Measurements from ENCODE around the gene AK5. TPM values are rescaled to one million over a fixed set of nuclear protein-coding genes. Genes with fewer than 3 reads are reported as not detected.

The AK5 gene
- total and polyA plus RNA-seq, 2 of the 4 experiments (the other 2 are of a cell fraction) = 22.5 to 25.8 TPM

DNA sequence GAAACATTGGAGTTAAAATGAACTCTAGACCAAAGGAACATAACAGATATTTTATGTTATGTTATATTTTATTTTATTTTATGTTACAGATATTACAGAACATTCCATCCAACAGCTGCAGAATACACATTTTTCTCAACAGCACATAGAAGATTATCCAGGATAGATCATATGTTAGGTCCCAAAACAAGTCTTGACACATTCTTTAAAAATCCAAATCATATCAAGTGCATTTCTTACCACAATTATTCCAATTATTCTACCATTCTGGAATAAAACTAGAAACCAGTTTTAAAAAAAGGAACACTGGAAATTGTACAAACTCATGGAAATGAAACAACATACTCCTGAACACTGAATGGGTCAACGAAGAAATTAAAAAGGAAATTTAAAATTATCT lies 31.7 kb upstream of the AK5 start:
- Histone ChIP-seq H4K8ac (ENCODE audit: low read depth in 2 of 2, low read length in 2 of 2) (no peak overlapping the region), H3K27ac (ENCODE audit: insufficient read depth, low read length) (no peak overlapping the region), H3K9me3 (ENCODE audit: control insufficient read depth, insufficient read depth, low read length) (peaks cover 13% of the 10 kb centered on the region), H3K36me3 (ENCODE audit: control insufficient read depth, insufficient read depth, low read length) (no peaks in the 10 kb centered on the region), H3K9ac (ENCODE audit: low read depth, low read length) (no peak overlapping the region), H3K4me1 (ENCODE audit: control insufficient read depth, insufficient read depth, low read length) (peaks cover 3% of the 10 kb centered on the region; the same call in 1 of the 2 replicates), H3K4ac (ENCODE audit: low read depth, low read length) (no peak overlapping the region), H3K9me1 (ENCODE audit: insufficient read depth, low read length) (no peaks in the 10 kb centered on the region), H2BK15ac (ENCODE audit: low read depth, low read length) (no peak overlapping the region), H2BK5ac (ENCODE audit: low read depth, low read length, poor library complexity, severe bottlenecking) (no peak overlapping the region), H2BK120ac (ENCODE audit: low read depth, low read length) (no peak overlapping the region), H4K91ac (ENCODE audit: insufficient read depth, low read depth, low read length) (no peak overlapping the region), H2BK20ac (ENCODE audit: low read depth, low read length) (no peak overlapping the region), H4K20me1 (ENCODE audit: insufficient read depth, low read length) (no peaks in the 10 kb centered on the region), H3K23ac (ENCODE audit: low read depth, low read length) (no peak overlapping the region), H3K79me1 (ENCODE audit: low read depth in 1 of 2, low read length in 2 of 2) (no peaks in the 10 kb centered on the region), H3K14ac (replicated peaks; ENCODE audit: low read depth, low read length) (no peak overlapping the region), H2AK9ac (replicated peaks; ENCODE audit: low read depth, low read length, poor library complexity) (no peak overlapping the region), H2AK5ac (ENCODE audit: low read depth, low read length) (no peak overlapping the region), H2AFZ (replicated peaks; ENCODE audit: low read length, poor library complexity) (no peak overlapping the region), H4K5ac (ENCODE audit: low read depth, low read length) (no peak overlapping the region), H3K56ac (ENCODE audit: extremely low read depth, insufficient read depth, low read length) (no peak overlapping the region), H3K27me3 (ENCODE audit: control insufficient read depth, insufficient read depth, low read length) (no peaks in the 10 kb centered on the region), H3K4me2 (ENCODE audit: low read depth, low read length) (no peak overlapping the region), H3K4me3 (ENCODE audit: insufficient read depth, low read depth, low read length) (no peak overlapping the region), H3K18ac (ENCODE audit: low read depth, low read length) (no peak overlapping the region)
- ChIA-PET POLR2A (ENCODE audit: unreplicated experiment) (no interaction called here), CTCF (no interaction called here)
- WGBS, 2 experiments (ENCODE audit: extremely low coverage in 2 of 2, insufficient read length in 1 of 2) = no CpG with 5 or more reads among the region's 1 CpG
- dilution Hi-C loops (cut with HindIII; ENCODE audit: low sequenced_read_pairs, unreplicated experiment) (no loop called here), in situ Hi-C loops (cut with MboI; ENCODE audit: low sequenced_read_pairs) (no loop called here), intact Hi-C loops (cut with micrococcal nuclease) (no loop called here)
- no TSS peak for BruUV-seq (replicated peaks)
- DNase-seq (no peak), ATAC-seq (ENCODE audit: low read depth) (no peak)
- TF ChIP-seq MXI1 (IDR thresholded peaks at IDR 0.05; ENCODE audit: borderline replicate concordance, low read depth, low read length) = no peak
- no peak for TF ChIP-seq NFE2L2 (IDR thresholded peaks at IDR 0.05; ENCODE audit: low read depth, low read length)
- TF ChIP-seq RAD21 (IDR thresholded peaks at IDR 0.05; ENCODE audit: low read length) = no peak
- no peak for TF ChIP-seq POLR2A (IDR thresholded peaks at IDR 0.05; ENCODE audit: low read depth, low read length)
- no peak for TF ChIP-seq CHD1 (IDR thresholded peaks at IDR 0.05; ENCODE audit: low read depth, low read length)
- TF ChIP-seq CEBPB (IDR thresholded peaks at IDR 0.05; ENCODE audit: low read depth, low read length) = no peak
- TF ChIP-seq MAZ (IDR thresholded peaks at IDR 0.05; ENCODE audit: borderline replicate concordance, low read depth, low read length) = no peak
- TF ChIP-seq MAFK (IDR thresholded peaks at IDR 0.05; ENCODE audit: low read depth, low read length) = no peak
